DOHH2 (cell line): Measurements from ENCODE around the gene CHPF.

ENCODE experiments used
- CTCF ChIP-seq: fragments of 200-600 bp; sonication (generic); IDR thresholded peaks from one replicate; pipeline ENCODE4 v1.5.1; 2014; ENCODE audit warnings: antibody characterized with exemption, mild to moderate bottlenecking, low read depth, low read length; ENCODE audit not compliant: poor library complexity, severe bottlenecking
- EZH2phosphoT487 ChIP-seq: fragments of 200-600 bp; sonication (generic); IDR thresholded peaks from 2 replicates; pipeline ENCODE4 v1.6.1; 2017; ENCODE audit warnings: borderline replicate concordance, mild to moderate bottlenecking, antibody characterized with exemption, low read length, moderate library complexity, mixed read lengths

- TF ChIP-seq CTCF (no peak), EZH2phosphoT487 (no peak)
Measured at GRCh38 chr2:219563271-219563928, 19.8 kb upstream of the CHPF start.
